Calu3 (cell line): ENCODE measurements around the gene C11orf91. TPM values are rescaled to one million over a fixed set of nuclear protein-coding genes. Genes with fewer than 3 reads are reported as not detected.
A peak's percentile ranks its signal among the peaks of the same experiment; 100 is the strongest.

ENCODE experiments used
- BruUV-seq: library from RNA; stranded (reverse); fragments of 400-500 nt; replicated peaks from 2 replicates; lab custom pipeline; 2021; lab: Mats Ljungman, UMichigan
- CTCF ChIA-PET: fragments of 300-600 bp; sonication (Branson Sonifier 250); formaldehyde crosslinking; loops from one replicate; lab custom pipeline; 2022; ENCODE audit warnings: antibody characterized with exemption; lab: Charles Lee
- DNase-seq: peaks from one replicate; pipeline ENCODE4 v3.0.0; 2022
- H3K27ac Mint-ChIP-seq: one replicate; pipeline ENCODE4 v1.8.0; 2022; ENCODE audit warnings: mixed read lengths; ENCODE audit not compliant: unreplicated experiment
- H3K27me3 Mint-ChIP-seq: one replicate; pipeline ENCODE4 v1.8.0; 2022; ENCODE audit warnings: mixed read lengths; ENCODE audit not compliant: unreplicated experiment
- H3K36me3 Mint-ChIP-seq: one replicate; pipeline ENCODE4 v1.8.0; 2022; ENCODE audit warnings: mild to moderate bottlenecking, moderate library complexity, mixed read lengths; ENCODE audit not compliant: insufficient read depth, unreplicated experiment
- H3K4me1 Mint-ChIP-seq: one replicate; pipeline ENCODE4 v1.8.0; 2022; ENCODE audit warnings: mild to moderate bottlenecking, low read depth, mixed read lengths; ENCODE audit not compliant: unreplicated experiment
- H3K4me3 Mint-ChIP-seq: one replicate; pipeline ENCODE4 v1.8.0; 2022; ENCODE audit warnings: mild to moderate bottlenecking, low read depth, moderate library complexity, mixed read lengths; ENCODE audit not compliant: unreplicated experiment
- H3K9me3 Mint-ChIP-seq: one replicate; pipeline ENCODE4 v1.8.0; 2022; ENCODE audit warnings: low read depth, mixed read lengths; ENCODE audit not compliant: unreplicated experiment
- intact Hi-C: fragments of 100-400 bp; cut with micrococcal nuclease; formaldehyde crosslinking; loops from one replicate; pipeline ENCODE4 v1.10.0; 2022; ENCODE audit not compliant: unreplicated experiment
- total RNA-seq: library from RNA; stranded (reverse); gene quantifications from 2 replicates; pipeline ENCODE4 v1.2.3, GENCODE V29; 2022
- TF ChIP-seq, protein P1 (sequence below): fragments of 200-600 bp; IDR thresholded peaks from one replicate; pipeline ENCODE4 v1.8.0; 2022; ENCODE audit warnings: antibody characterized with exemption; ENCODE audit not compliant: unreplicated experiment

C11orf91 gene
- total RNA-seq, 1 experiment from 2014 or later = 5.8 TPM

DNA sequence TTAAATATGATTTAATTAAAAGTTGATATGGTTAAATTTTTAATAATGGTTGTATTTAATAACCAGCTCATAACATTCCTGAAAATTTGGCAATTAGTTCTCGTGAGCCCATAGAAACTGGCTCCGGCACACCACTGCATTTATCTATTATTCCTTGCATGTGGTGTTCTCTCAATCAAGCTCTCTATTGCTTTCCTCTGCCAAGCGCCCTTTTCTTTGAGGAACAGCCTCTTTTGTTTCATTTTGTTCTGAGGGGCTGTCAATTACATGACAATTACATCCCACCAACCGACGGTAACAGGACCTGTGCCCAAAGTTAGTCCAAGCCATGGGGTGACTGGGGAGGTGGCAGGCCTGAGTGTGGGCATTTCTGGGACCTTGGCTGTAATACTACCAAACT, 8.1 kb downstream of the C11orf91 start:
- Mint-ChIP-seq H3K27me3 (no peaks in the 10 kb centered on the region), H3K36me3 (peaks cover 88% of the 10 kb centered on the region), H3K27ac (peak overlapping the region; percentile 92), H3K9me3 (no peaks in the 10 kb centered on the region), H3K4me3 (peak overlapping the region; percentile 63), H3K4me1 (peaks cover 100% of the 10 kb centered on the region)
- no peak for DNase-seq
- intact Hi-C loops = loop anchor here (2.0 to 5.0 kb wide), 2 partner anchors 42 to 435 kb away; partner anchors contain the start of gene HIPK3
- BruUV-seq = TSS peak; percentile 54
- CTCF ChIA-PET = interaction anchor here (0.6 to 5.2 kb wide), 13 partner anchors 9 to 221 kb away, joined by 3 to 54 read pairs (median 3); partner anchors contain the start of gene C11orf91
- TF ChIP-seq, protein P1, sequence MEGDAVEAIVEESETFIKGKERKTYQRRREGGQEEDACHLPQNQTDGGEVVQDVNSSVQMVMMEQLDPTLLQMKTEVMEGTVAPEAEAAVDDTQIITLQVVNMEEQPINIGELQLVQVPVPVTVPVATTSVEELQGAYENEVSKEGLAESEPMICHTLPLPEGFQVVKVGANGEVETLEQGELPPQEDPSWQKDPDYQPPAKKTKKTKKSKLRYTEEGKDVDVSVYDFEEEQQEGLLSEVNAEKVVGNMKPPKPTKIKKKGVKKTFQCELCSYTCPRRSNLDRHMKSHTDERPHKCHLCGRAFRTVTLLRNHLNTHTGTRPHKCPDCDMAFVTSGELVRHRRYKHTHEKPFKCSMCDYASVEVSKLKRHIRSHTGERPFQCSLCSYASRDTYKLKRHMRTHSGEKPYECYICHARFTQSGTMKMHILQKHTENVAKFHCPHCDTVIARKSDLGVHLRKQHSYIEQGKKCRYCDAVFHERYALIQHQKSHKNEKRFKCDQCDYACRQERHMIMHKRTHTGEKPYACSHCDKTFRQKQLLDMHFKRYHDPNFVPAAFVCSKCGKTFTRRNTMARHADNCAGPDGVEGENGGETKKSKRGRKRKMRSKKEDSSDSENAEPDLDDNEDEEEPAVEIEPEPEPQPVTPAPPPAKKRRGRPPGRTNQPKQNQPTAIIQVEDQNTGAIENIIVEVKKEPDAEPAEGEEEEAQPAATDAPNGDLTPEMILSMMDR = no peak

DNA sequence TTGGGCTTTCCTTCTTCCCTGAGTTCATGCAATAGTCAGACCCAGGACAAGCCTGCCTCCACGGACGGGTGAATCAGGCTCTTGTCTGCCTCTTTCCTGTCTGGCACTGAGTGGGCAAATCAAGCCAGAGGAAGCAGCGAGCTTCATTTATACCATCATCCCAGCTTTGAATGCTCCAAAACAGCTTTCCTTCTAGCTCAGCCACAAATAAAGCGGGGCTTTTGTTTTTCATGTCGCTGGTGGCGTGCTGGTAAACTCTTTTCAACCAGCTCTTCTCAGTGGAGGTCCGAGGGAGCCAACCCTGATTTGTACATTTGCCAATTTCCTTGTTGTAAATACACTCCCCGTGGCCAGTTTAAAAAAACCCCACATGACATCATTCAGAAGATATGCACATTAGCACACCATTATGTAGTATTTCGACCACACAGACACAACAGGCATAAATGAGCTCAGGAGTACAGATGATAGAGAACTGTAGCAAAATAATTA, 8.6 kb downstream of the C11orf91 start:
- DNase-seq = peak; percentile 84
- Mint-ChIP-seq H3K27me3 (no peaks in the 10 kb centered on the region), H3K4me3 (peak overlapping the region; percentile 63), H3K4me1 (peaks cover 95% of the 10 kb centered on the region), H3K36me3 (peaks cover 83% of the 10 kb centered on the region), H3K9me3 (no peaks in the 10 kb centered on the region), H3K27ac (peak overlapping the region; percentile 92)
- CTCF ChIA-PET = interaction anchor here (0.6 to 5.2 kb wide), 14 partner anchors 10 to 221 kb away, joined by 3 to 54 read pairs (median 4); partner anchors contain the start of gene C11orf91
- intact Hi-C loops = loop anchor here (2.0 to 5.0 kb wide), 2 partner anchors 43 to 435 kb away; partner anchors contain the start of gene HIPK3
- BruUV-seq = no TSS peak
- TF ChIP-seq, protein P1 = no peak

DNA sequence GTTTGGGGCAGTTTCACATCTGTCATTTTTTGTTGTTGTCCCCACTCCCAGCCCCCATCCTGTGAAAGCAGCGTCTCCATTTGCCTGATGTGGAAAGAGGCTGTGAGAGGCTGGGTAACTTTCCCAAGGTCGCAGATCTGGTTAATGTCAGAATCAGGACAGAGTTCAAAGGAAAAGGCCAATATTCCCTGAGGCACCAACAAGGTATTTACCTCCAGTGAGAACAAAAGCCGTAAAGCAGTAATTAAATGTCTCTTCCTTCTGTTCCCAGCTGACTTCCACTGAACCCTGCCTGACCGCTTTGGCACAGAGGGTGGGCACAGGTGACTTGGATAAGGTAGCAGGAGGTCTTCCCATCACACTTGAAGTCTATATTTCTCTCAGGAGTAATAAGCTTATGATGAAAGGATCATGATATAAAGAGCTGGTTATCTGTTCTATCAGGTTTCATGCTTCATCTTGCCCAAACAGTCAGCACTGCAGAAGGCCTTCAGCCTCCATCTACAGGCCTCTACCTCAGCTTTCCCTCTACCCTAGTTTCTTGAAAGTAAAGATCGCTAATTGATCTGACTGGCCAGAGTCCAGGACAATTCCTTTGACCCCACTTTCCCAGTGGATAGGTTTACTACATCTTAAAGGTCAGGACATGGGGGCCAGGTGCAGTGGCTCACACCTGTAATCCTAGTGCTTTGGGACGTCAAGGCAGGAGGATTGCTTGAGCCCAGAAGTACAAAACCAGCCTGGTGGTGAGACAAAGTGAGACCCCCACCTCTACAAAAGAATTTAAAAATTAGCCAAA, 9.4 kb downstream of the C11orf91 start:
- BruUV-seq = TSS peak; percentile 80
- H3K36me3 Mint-ChIP-seq = peaks cover 75% of the 10 kb centered on the region
- DNase-seq = no peak

More for the DNA sequence above, 9.4 kb downstream of the C11orf91 start:
- H3K4me1 Mint-ChIP-seq = peaks cover 87% of the 10 kb centered on the region
- CTCF ChIA-PET = interaction anchor here (0.6 to 5.2 kb wide), 12 partner anchors 11 to 123 kb away, joined by 3 to 54 read pairs (median 4); partner anchors contain the start of gene C11orf91
- H3K27ac Mint-ChIP-seq = peak overlapping the region; percentile 92
- H3K4me3 Mint-ChIP-seq = peak overlapping the region; percentile 63
- TF ChIP-seq, protein P1 = no peak
- H3K9me3 Mint-ChIP-seq = no peaks in the 10 kb centered on the region
- intact Hi-C loops = loop anchor here (5.0 kb wide), 1 partner anchor 434 kb away; the partner anchor contains the start of gene HIPK3
- no peaks in the 10 kb centered on the region for H3K27me3 Mint-ChIP-seq
